IPS DF 4.7 (cell line): ENCODE results near the gene ENAH.
"Not testable (repeated sequence)": the region's sequence is repeated elsewhere in the genome, so short reads cannot be mapped to it uniquely, and the experiment has no call there.

Experiments used
- DNase-seq: peaks from one replicate; pipeline ENCODE4 v3.0.0-alpha.2; 2013; ENCODE audit warnings: low spot score; ENCODE audit errors: extremely low read depth

Gene ENAH

GRCh38 chr1:225474986-225475820 is 177.7 kb downstream of the ENAH start:
- DNase-seq: no peak

GRCh38 chr1:225474439-225474985 is 178.4 kb downstream of the ENAH start:
- no peak for DNase-seq

- DNase-seq: not testable (repeated sequence)
Measured at GRCh38 chr1:225473676-225474438, 179.1 kb downstream of the ENAH start.

GRCh38 chr1:225473266-225473665 is 179.7 kb downstream of the ENAH start:
- not testable (repeated sequence) for DNase-seq

GRCh38 chr1:225471453-225472301 is 181.2 kb downstream of the ENAH start:
- DNase-seq: no peak

- no peak for DNase-seq
Measured at GRCh38 chr1:225471109-225471452, 181.8 kb downstream of the ENAH start.

GRCh38 chr1:225470211-225471108 is 182.5 kb downstream of the ENAH start:
- DNase-seq: no peak

GRCh38 chr1:225469051-225469450 is 183.9 kb downstream of the ENAH start:
- DNase-seq: no peak

GRCh38 chr1:225468270-225469020 is 184.5 kb downstream of the ENAH start:
- no peak for DNase-seq

- DNase-seq: no peak
Measured at GRCh38 chr1:225467193-225468020, 185.5 kb downstream of the ENAH start.

GRCh38 chr1:225466848-225467192 is 186.1 kb downstream of the ENAH start:
- no peak for DNase-seq

- DNase-seq: no peak
Measured at GRCh38 chr1:225465793-225466517, 187.0 kb downstream of the ENAH start.

GRCh38 chr1:225464851-225465792 is 187.8 kb downstream of the ENAH start:
- no peak for DNase-seq

GRCh38 chr1:225462714-225463574 is 190.0 kb downstream of the ENAH start:
- no peak for DNase-seq

- no peak for DNase-seq
Measured at GRCh38 chr1:225462429-225462713, 190.6 kb downstream of the ENAH start.
